ENCODE measurements around the gene CHRM4.

Gene CHRM4

GRCh38 chr11:46353698-46354097 is 37.9 kb downstream of the CHRM4 start:
- H4K20me1 ChIP-seq (ENCODE audit: low read depth, low read length), result 0 out of 2 replicates have a peak, but pooled peaks cover 6% of the 10 kb centered on the region
- no peaks in the 10 kb centered on the region for H3K36me3 ChIP-seq (ENCODE audit: low read length)
- H3K79me2 ChIP-seq (ENCODE audit: insufficient read depth, low read length), result peaks cover 46% of the 10 kb centered on the region
- no peaks in the 10 kb centered on the region for H3F3A ChIP-seq (ENCODE audit: insufficient read depth)
- no peaks in the 10 kb centered on the region for H3K27me3 ChIP-seq (ENCODE audit: low read length)
- no peak overlapping the region for H3K4me2 ChIP-seq (ENCODE audit: low read depth, low read length, poor library complexity, severe bottlenecking)
- no peaks in the 10 kb centered on the region for H3K9me3 ChIP-seq (ENCODE audit: insufficient read depth, low read length)
- H2AFZ ChIP-seq (ENCODE audit: low read depth, low read length, severe bottlenecking), result no peak overlapping the region
- H3K9me2 ChIP-seq (replicated peaks; ENCODE audit: insufficient read depth, low read length), result no peaks in the 10 kb centered on the region
- no peak for TF ChIP-seq EZH2phosphoT487 (conservative IDR thresholded peaks at IDR 0.05; ENCODE audit: low read length)
- no peak for TF ChIP-seq CTCF (IDR thresholded peaks at IDR 0.05; ENCODE audit: insufficient read depth, low read length, poor library complexity, severe bottlenecking)
- no peak overlapping the region for H3K27ac ChIP-seq (ENCODE audit: low read depth, low read length)
- H3K9ac ChIP-seq (ENCODE audit: low read length), result no peak overlapping the region
- no peak overlapping the region for H3K4me3 ChIP-seq (ENCODE audit: insufficient read depth, low read length, poor library complexity, severe bottlenecking)

- Histone ChIP-seq H4K20me1 (ENCODE audit: low read depth, low read length) (0 out of 2 replicates have a peak, but pooled peaks cover 6% of the 10 kb centered on the region), H2AFZ (ENCODE audit: low read depth, low read length, severe bottlenecking) (no peak overlapping the region), H3K27ac (ENCODE audit: low read depth, low read length) (no peak overlapping the region), H3K79me2 (ENCODE audit: insufficient read depth, low read length) (peaks cover 56% of the 10 kb centered on the region), H3K27me3 (ENCODE audit: low read length) (no peaks in the 10 kb centered on the region), H3K9me3 (ENCODE audit: insufficient read depth, low read length) (no peaks in the 10 kb centered on the region), H3K36me3 (ENCODE audit: low read length) (no peaks in the 10 kb centered on the region), H3F3A (ENCODE audit: insufficient read depth) (no peaks in the 10 kb centered on the region), H3K4me3 (ENCODE audit: insufficient read depth, low read length, poor library complexity, severe bottlenecking) (no peak overlapping the region), H3K4me2 (ENCODE audit: low read depth, low read length, poor library complexity, severe bottlenecking) (no peak overlapping the region), H3K9ac (ENCODE audit: low read length) (no peak overlapping the region), H3K9me2 (replicated peaks; ENCODE audit: insufficient read depth, low read length) (no peaks in the 10 kb centered on the region)
- TF ChIP-seq EZH2phosphoT487 (conservative IDR thresholded peaks at IDR 0.05; ENCODE audit: low read length), result no peak
- TF ChIP-seq CTCF (IDR thresholded peaks at IDR 0.05; ENCODE audit: insufficient read depth, low read length, poor library complexity, severe bottlenecking), result peak; percentile 51
Measured at GRCh38 chr11:46352063-46352841, 39.3 kb downstream of the CHRM4 start.

- Histone ChIP-seq H3K36me3 (ENCODE audit: low read length) (no peaks in the 10 kb centered on the region), H3F3A (ENCODE audit: insufficient read depth) (no peaks in the 10 kb centered on the region), H3K4me3 (ENCODE audit: insufficient read depth, low read length, poor library complexity, severe bottlenecking) (no peak overlapping the region), H3K9me3 (ENCODE audit: insufficient read depth, low read length) (no peaks in the 10 kb centered on the region), H3K4me2 (ENCODE audit: low read depth, low read length, poor library complexity, severe bottlenecking) (no peak overlapping the region), H4K20me1 (ENCODE audit: low read depth, low read length) (0 out of 2 replicates have a peak, but pooled peaks cover 6% of the 10 kb centered on the region), H2AFZ (ENCODE audit: low read depth, low read length, severe bottlenecking) (no peak overlapping the region), H3K9me2 (replicated peaks; ENCODE audit: insufficient read depth, low read length) (no peaks in the 10 kb centered on the region), H3K27me3 (ENCODE audit: low read length) (no peaks in the 10 kb centered on the region), H3K79me2 (ENCODE audit: insufficient read depth, low read length) (peaks cover 50% of the 10 kb centered on the region), H3K27ac (ENCODE audit: low read depth, low read length) (no peak overlapping the region), H3K9ac (ENCODE audit: low read length) (no peak overlapping the region)
- TF ChIP-seq EZH2phosphoT487 (conservative IDR thresholded peaks at IDR 0.05; ENCODE audit: low read length), result no peak
- TF ChIP-seq CTCF (IDR thresholded peaks at IDR 0.05; ENCODE audit: insufficient read depth, low read length, poor library complexity, severe bottlenecking), result no peak
Measured at GRCh38 chr11:46351606-46352005, 40.0 kb downstream of the CHRM4 start.

Data from SU-DHL-6 (cell line).